Mesenteric fat pad (tissue), 1 donor: ENCODE data around the gene SLC39A7. TPM values are rescaled to one million over a fixed set of nuclear protein-coding genes. Genes with fewer than 3 reads are reported as not detected.

Experiments used
- DNase-seq: peaks from one replicate; pipeline ENCODE4 v3.0.0-alpha.2; 2020; ENCODE audit warnings: low spot score
- total RNA-seq: library from RNA; stranded (reverse); fragmentation: NEBNext Ultra II Directional; extraction: Animal tissue kit (Norgen Biotek cat#: 25700); gene quantifications from one replicate; pipeline ENCODE4 v1.2.1, GENCODE V29; 2021
- donor health status: DM: yes; HTN: yes; CAD: no.

SLC39A7 gene
- total RNA-seq, 1 donor from 2014 or later, result 109 TPM

- peak; percentile 97 for DNase-seq
These were observed 3.9 kb downstream of the SLC39A7 start, which contains the start of gene HSD17B8 for GRCh38 chr6:33204415-33205190. TSS of gene HSD17B8 (plus strand) at chr6:33204655. CDS start at chr6:33204669, 14 bp downstream.

- DNase-seq, result no peak
These were observed 4.7 kb downstream of the SLC39A7 start for GRCh38 chr6:33205191-33206026.

- DNase-seq, result peak; percentile 69
These were observed 5.6 kb downstream of the SLC39A7 start for GRCh38 chr6:33206027-33206863.

- peak; percentile 72 for DNase-seq
These were observed 6.3 kb downstream of the SLC39A7 start for GRCh38 chr6:33206864-33207551.

GRCh38 chr6:33207552-33208090 is 7.0 kb downstream of the SLC39A7 start:
- peak; percentile 90 for DNase-seq

GRCh38 chr6:33208091-33208967 is 7.7 kb downstream of the SLC39A7 start, which contains the start of gene RING1:
TSS of gene RING1 (plus strand) at chr6:33208500. CDS start at chr6:33208823, 323 bp downstream.
- peak; percentile 96 for DNase-seq

- DNase-seq, result no peak
These were observed 9.2 kb downstream of the SLC39A7 start for GRCh38 chr6:33209856-33210255.

GRCh38 chr6:33211136-33211535 is 10.5 kb downstream of the SLC39A7 start:
- DNase-seq, result peak; percentile 49

GRCh38 chr6:33211666-33212422 is 11.2 kb downstream of the SLC39A7 start:
- DNase-seq, result peak; percentile 73

- DNase-seq, result no peak
These were observed 12.1 kb downstream of the SLC39A7 start for GRCh38 chr6:33212857-33213165.

- DNase-seq, result peak; percentile 90
These were observed 12.7 kb downstream of the SLC39A7 start for GRCh38 chr6:33213166-33213988.

GRCh38 chr6:33213989-33214335 is 13.3 kb downstream of the SLC39A7 start:
- peak; percentile 68 for DNase-seq

GRCh38 chr6:33215271-33216116 is 14.8 kb downstream of the SLC39A7 start:
- no peak for DNase-seq

GRCh38 chr6:33216117-33216649 is 15.5 kb downstream of the SLC39A7 start:
- DNase-seq, result no peak

- no peak for DNase-seq
These were observed 16.6 kb downstream of the SLC39A7 start for GRCh38 chr6:33217246-33217645.

GRCh38 chr6:33217681-33218080 is 17.0 kb downstream of the SLC39A7 start:
- peak; percentile 22 for DNase-seq
